ENCODE measurements around the gene PTGIR.

PTGIR gene

DNA sequence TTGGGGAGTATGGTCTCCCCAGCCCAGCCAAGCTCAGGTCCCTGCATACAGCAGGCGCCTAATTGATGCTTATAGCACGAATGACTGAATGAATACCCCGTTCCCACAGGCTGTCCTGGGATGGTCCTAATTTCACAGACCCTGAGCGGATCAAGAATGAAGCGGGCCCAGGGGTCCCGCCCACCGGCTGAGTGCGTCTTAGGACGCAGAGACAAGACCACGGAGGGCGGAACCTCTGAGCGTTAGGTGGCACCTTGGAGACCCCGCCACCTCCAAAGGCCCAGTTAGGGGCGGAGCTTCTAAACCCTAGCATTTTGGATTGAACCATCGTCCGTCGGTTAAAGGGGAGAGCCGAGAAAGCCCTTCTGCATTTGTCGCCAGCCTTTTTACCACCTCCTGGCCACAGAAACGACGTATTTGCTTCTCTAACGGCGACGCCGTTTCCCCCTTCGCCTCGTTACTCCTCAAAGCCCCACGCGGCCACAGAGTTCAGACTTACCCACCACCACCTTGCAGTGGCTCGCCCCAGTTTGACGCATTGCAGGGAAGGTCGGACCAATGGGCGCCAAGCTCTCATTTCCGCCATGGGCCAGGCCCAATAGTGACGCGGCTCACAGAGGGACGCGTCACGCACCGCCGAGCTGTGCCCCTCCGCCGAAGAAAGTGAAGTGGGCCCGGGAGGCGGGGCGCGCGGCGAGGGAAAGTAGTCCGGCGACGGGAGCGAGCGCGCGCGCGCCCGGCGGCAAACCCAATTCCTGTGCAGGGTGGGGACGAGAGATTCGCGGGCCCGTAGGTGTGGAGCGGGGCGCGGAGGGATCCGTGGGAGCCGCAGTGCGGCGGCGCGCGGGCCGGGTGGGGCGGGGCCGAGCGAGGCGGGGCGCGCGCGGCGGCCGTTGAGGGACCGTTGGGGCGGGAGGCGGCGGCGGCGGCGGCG is 24.2 kb downstream of the PTGIR start:
- DNase-seq: peak; percentile 77 to 100 (median 96)

- DNase-seq: no peak
Measured at GRCh38 chr19:46599716-46600373, 25.0 kb downstream of the PTGIR start.

GRCh38 chr19:46598372-46598917 is 26.4 kb downstream of the PTGIR start:
- DNase-seq: no peak

GRCh38 chr19:46596008-46596407 is 28.9 kb downstream of the PTGIR start:
- DNase-seq: no peak

DNA sequence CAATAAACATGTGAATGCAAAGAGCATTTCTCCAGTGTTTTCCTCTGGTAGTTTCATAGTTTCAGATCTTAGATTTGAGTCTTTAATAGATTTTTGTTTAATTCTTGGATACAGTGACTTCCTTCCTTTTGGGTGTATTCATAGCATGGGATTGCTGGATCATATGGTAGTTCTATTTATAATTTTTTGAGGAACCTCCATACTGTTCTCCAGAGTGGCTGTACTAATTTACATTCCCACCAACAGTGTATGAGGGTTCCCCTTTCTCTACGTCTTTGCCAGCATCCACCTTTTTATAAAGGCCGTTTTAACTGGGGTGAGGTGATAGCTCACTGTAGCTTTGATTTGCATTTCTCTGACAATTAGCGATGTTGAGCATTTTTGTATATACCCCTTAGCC is 33.0 kb downstream of the PTGIR start:
- DNase-seq: no peak

- no peak for DNase-seq
Measured at GRCh38 chr19:46591254-46591653, 33.6 kb downstream of the PTGIR start.

DNA sequence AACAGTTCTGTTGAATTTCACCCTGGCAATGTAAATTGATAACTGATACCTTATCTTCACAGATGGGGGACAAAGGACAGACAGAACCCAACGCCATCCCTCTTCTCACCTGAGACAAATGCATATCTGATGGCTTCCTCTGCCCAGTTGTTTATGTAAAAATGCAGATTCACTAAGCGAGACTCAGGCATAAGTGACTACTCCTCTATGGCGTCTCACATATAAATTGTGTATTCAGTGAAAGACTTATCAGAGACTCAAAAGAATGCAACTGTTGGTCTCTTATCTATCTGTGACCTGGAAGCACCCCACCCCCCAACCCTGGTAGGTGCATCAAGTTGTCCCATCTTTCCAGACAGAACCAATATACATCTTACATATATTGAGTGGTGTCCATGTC is 37.0 kb downstream of the PTGIR start:
- no peak for DNase-seq

GRCh38 chr19:46586294-46586693 is 38.6 kb downstream of the PTGIR start:
- DNase-seq: no peak

DNA sequence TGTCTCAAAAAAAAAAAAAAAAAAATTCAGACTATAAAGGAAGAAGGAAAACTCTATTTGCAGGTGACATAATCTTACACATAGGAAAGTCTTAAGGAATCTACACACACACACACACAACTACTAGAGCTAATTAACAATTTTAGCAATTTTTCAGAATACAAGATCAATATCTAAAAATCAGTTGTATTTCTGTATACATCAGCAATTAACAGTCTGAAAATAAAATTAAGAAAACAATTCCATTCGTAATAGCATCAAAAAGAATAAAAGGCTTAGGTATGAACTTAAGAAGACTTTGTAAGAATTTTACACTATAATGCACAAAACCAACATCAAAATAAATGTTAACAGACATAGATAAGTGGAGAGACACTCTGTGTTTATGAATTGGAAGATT is 39.4 kb downstream of the PTGIR start:
- no peak for DNase-seq

GRCh38 chr19:46580247-46580646 is 44.6 kb downstream of the PTGIR start:
- no peak for DNase-seq

- peak in 3 of 14 donors; percentile 1 to 64 (median 2) for DNase-seq
Measured at GRCh38 chr19:46579361-46579879, 45.5 kb downstream of the PTGIR start.

- DNase-seq: no peak
Measured at GRCh38 chr19:46578450-46578849, 46.4 kb downstream of the PTGIR start.

GRCh38 chr19:46574533-46574932 is 50.4 kb downstream of the PTGIR start:
- DNase-seq: no peak

GRCh38 chr19:46573679-46574498 is 51.0 kb downstream of the PTGIR start:
- no peak for DNase-seq

DNA sequence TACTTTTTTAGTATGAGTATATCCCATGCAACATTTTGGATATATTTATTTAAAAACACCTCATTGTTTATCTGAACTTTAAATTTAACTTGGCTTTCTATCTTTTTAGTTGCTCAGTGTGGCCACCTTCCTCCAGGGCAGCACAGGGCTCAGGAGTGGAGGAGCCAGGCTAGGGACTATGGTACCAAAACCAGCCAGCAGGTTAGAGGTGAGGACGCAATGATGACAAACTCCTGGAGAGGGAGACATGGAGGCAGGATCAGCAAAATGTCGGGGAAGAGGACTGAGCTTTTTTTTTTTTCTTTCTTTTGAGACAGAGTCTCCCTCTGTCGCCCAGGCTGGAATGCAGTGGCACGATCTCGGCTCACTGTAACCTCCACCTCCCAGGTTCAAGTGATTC is 53.4 kb downstream of the PTGIR start:
- DNase-seq: no peak

Data from C1 segment of cervical spinal cord (tissue), 14 donors.